GM12878 (cell line): ENCODE results near the gene DNASE1L1. TPM values are rescaled to one million over a fixed set of nuclear protein-coding genes. Genes with fewer than 3 reads are reported as not detected.

ENCODE experiments used
- ATAC-seq: fragments of 200-7000 bp; cut with Tn5 transposase; 3 replicates; pipeline ENCODE4 v1.9.1; 2020; ENCODE audit warnings: mild to moderate bottlenecking, moderate library complexity
- BruUV-seq: library from RNA; stranded (reverse); fragments of 400-500 nt; replicated peaks from 2 replicates; lab custom pipeline; 2021; lab: Mats Ljungman, UMichigan
- CTCF ChIA-PET: fragments of 300-600 bp; sonication (Branson Sonifier 250); formaldehyde crosslinking; extraction: SDS; loops from one replicate; lab custom pipeline; 2021; ENCODE audit warnings: inconsistent platforms; lab: Yijun Ruan, JAX
- POLR2A ChIA-PET: fragments of 350-600 bp; formaldehyde crosslinking; extraction: SDS; loops from one replicate; lab custom pipeline; 2021; ENCODE audit warnings: inconsistent platforms; lab: Charles Lee
- RAD21 ChIA-PET: fragments of 300-600 bp; sonication (Branson Sonifier 250); formaldehyde crosslinking; loops from one replicate; lab custom pipeline; 2023; ENCODE audit warnings: antibody characterized with exemption; ENCODE audit not compliant: unreplicated experiment; lab: Charles Lee
- SMC1A ChIA-PET: fragments of 300-600 bp; sonication (Branson Sonifier 250); formaldehyde crosslinking; loops from one replicate; lab custom pipeline; 2023; ENCODE audit not compliant: unreplicated experiment, uncharacterized antibody; lab: Charles Lee
- DNase-seq: peaks from one replicate; pipeline ENCODE4 v3.0.0-alpha.2; 2011; ENCODE audit warnings: low read depth, low spot score
- FAIRE-seq: peaks from 3 replicates; lab custom pipeline; 2011; peaks lifted over from hg19 to GRCh38; lab: Jason Lieb, UNC
- H2AFZ ChIP-seq: 2 replicates; pipeline ENCODE4 v1.6.0; 2011; ENCODE audit warnings: low read depth, low read length, control low read depth; ENCODE audit not compliant: control insufficient read depth
- H3K27ac ChIP-seq: 2 replicates; pipeline ENCODE4 v1.5.1; 2011; ENCODE audit warnings: control low read depth; ENCODE audit not compliant: control insufficient read depth, insufficient read depth
- H3K27me3 ChIP-seq, 2 experiments: replicated peaks in 1 of 2; 2 replicates each; pipeline versions ENCODE4 v1.6.0 to v1.6.1; 2011; ENCODE audit warnings: low read length in 1 of 2; ENCODE audit not compliant: control insufficient read depth in 2 of 2, insufficient read depth in 2 of 2
- H3K36me3 ChIP-seq, 2 experiments: 2 replicates each; pipeline ENCODE4 v1.5.1; 2011; ENCODE audit warnings: low read length in 1 of 2; ENCODE audit not compliant: control insufficient read depth in 2 of 2, insufficient read depth in 2 of 2
- H3K4me1 ChIP-seq: 2 replicates; pipeline ENCODE4 v1.6.1; 2011; ENCODE audit warnings: mild to moderate bottlenecking, low read length, moderate library complexity, mixed read lengths; ENCODE audit not compliant: control insufficient read depth, insufficient read depth
- H3K4me2 ChIP-seq: 2 replicates; pipeline ENCODE4 v1.6.0; 2011; ENCODE audit warnings: control low read depth; ENCODE audit not compliant: control insufficient read depth, insufficient read depth
- H3K4me3 ChIP-seq: fragments of 200-600 bp; sonication (generic); 2 replicates; pipeline ENCODE4 v1.5.1; 2016
- H3K79me2 ChIP-seq: 2 replicates; pipeline ENCODE4 v1.6.0; 2011; ENCODE audit warnings: low read length; ENCODE audit not compliant: control insufficient read depth, insufficient read depth
- H3K9ac ChIP-seq: 2 replicates; pipeline ENCODE4 v1.8.0; 2011; ENCODE audit warnings: low read length, control low read depth, mixed read lengths; ENCODE audit not compliant: control insufficient read depth, insufficient read depth
- H3K9me3 ChIP-seq: replicated peaks from 3 replicates; pipeline ENCODE4 v1.5.1; 2011; ENCODE audit warnings: mild to moderate bottlenecking, low read length; ENCODE audit not compliant: control insufficient read depth, insufficient read depth
- H4K20me1 ChIP-seq: 2 replicates; pipeline ENCODE4 v1.6.0; 2011; ENCODE audit not compliant: control insufficient read depth, insufficient read depth
- CBFB ChIP-seq: IDR thresholded peaks from 2 replicates; pipeline ENCODE4 v1.6.1; 2016; ENCODE audit warnings: antibody characterized with exemption, low read depth
- CREM ChIP-seq: IDR thresholded peaks from 2 replicates; pipeline ENCODE4 v1.6.1; 2014; ENCODE audit warnings: antibody characterized with exemption, low read depth
- EZH2 ChIP-seq: IDR thresholded peaks from 2 replicates; pipeline ENCODE4 v1.6.1; 2012; ENCODE audit warnings: low read depth, mild to moderate bottlenecking, control low read depth, inconsistent platforms, low read length, borderline replicate concordance; ENCODE audit not compliant: control insufficient read depth
- HCFC1 ChIP-seq: fragments of 150-350 bp; IDR thresholded peaks from 2 replicates; pipeline ENCODE4 v1.6.1; 2014; ENCODE audit warnings: low read length
- IKZF2 ChIP-seq, 2 experiments: fragments of 450-650 bp; IDR thresholded peaks; 2 replicates each; pipeline ENCODE4 v1.6.1; 2017; ENCODE audit warnings: mild to moderate bottlenecking in 2 of 2, moderate library complexity in 2 of 2
- KLF5 ChIP-seq: fragments of 450-650 bp; IDR thresholded peaks from 2 replicates; pipeline ENCODE4 v1.6.1; 2014; ENCODE audit warnings: mild to moderate bottlenecking; ENCODE audit not compliant: partially characterized antibody
- POLR2A ChIP-seq: IDR thresholded peaks from 2 replicates; pipeline ENCODE4 v1.6.1; 2011; ENCODE audit warnings: low read depth, mild to moderate bottlenecking, low read length
- SPI1 ChIP-seq: IDR thresholded peaks from 2 replicates; pipeline ENCODE4 v1.6.1; 2011; ENCODE audit warnings: low read depth, mild to moderate bottlenecking, low read length, moderate library complexity, borderline replicate concordance; ENCODE audit not compliant: insufficient read depth
- SREBF2 ChIP-seq: IDR thresholded peaks from 2 replicates; pipeline ENCODE4 v1.6.1; 2012; ENCODE audit warnings: mild to moderate bottlenecking, low read length
- TCF12 ChIP-seq: IDR thresholded peaks from 2 replicates; pipeline ENCODE4 v1.6.1; 2011; ENCODE audit warnings: low read depth, mild to moderate bottlenecking, low read length
- ZZZ3 ChIP-seq: IDR thresholded peaks from 2 replicates; pipeline ENCODE4 v1.6.1; 2011; ENCODE audit warnings: low read depth; ENCODE audit not compliant: control insufficient read depth, insufficient read length
- WGBS: methylation state at CpG from one replicate; pipeline ENCODE4 v1.1.6; 2016; ENCODE audit warnings: low lambda C conversion rate; ENCODE audit not compliant: insufficient replicate concordance, insufficient coverage; ENCODE audit errors: missing lambda C conversion rate; 5-methylcytosine and 5-hydroxymethylcytosine counted together
- in situ Hi-C: fragments of 300-500 bp; cut with MboI; formaldehyde crosslinking; loops from 9 replicates; pipeline ENCODE4 v1.14.3; 2018; ENCODE audit warnings: mixed read lengths
- intact Hi-C: fragments of 100-400 bp; cut with micrococcal nuclease; formaldehyde crosslinking; loops from one replicate; pipeline ENCODE4 v1.14.2; 2022; ENCODE audit not compliant: unreplicated experiment
- polyA plus RNA-seq, 11 experiments: library from polyadenylated mRNA; depleted of rRNA in 4 of 11; unstranded in 6 of 11; stranded (reverse) in 5 of 11; fragments of >200 nt; fragmentation: Nextera tagmentation in 4 of 11; fragmentation: Illumina TruSeq in 1 of 11; extraction: Ambion mirVana in 4 of 11; extraction: Trizol in 1 of 11; gene quantifications; 1 replicate in 1 of 11; 2 replicates in 10 of 11; pipeline versions ENCODE4 v1.2.1 to v1.2.3, GENCODE V29; 2011 to 2016; ENCODE audit warnings: inconsistent platforms in 2 of 11, missing spikeins in 2 of 11, low read depth in 1 of 11
- total RNA-seq, 4 experiments: library from RNA; depleted of rRNA in 3 of 4; stranded (reverse); fragments of >200 nt in 3 of 4; fragmentation: Illumina TruSeq in 1 of 4; extraction: Trizol in 1 of 4; gene quantifications; 2 replicates each; pipeline versions ENCODE4 v1.2.1 to v1.2.3, GENCODE V29; 2013 to 2021
- TF ChIP-seq, protein P1 (sequence below): IDR thresholded peaks from 2 replicates; pipeline ENCODE4 v1.6.1; 2012; ENCODE audit warnings: low read length, inconsistent platforms
- TF ChIP-seq, protein P2 (sequence below): fragments of 450-650 bp; IDR thresholded peaks from 2 replicates; pipeline ENCODE4 v1.6.1; 2017; ENCODE audit warnings: borderline replicate concordance
- TF ChIP-seq, protein P3 (sequence below): fragments of 450-650 bp; formaldehyde crosslinking; IDR thresholded peaks from 2 replicates; pipeline ENCODE4 v1.5.0; 2022; ENCODE audit warnings: mild to moderate bottlenecking, missing genetic modification characterization

Gene DNASE1L1
- total and polyA plus RNA-seq, 10 of the 15 experiments (the other 5 are each of a cell fraction or from before 2014, with no cell fraction given) = 0.60 to 22.7 (median 6.8) TPM

DNA sequence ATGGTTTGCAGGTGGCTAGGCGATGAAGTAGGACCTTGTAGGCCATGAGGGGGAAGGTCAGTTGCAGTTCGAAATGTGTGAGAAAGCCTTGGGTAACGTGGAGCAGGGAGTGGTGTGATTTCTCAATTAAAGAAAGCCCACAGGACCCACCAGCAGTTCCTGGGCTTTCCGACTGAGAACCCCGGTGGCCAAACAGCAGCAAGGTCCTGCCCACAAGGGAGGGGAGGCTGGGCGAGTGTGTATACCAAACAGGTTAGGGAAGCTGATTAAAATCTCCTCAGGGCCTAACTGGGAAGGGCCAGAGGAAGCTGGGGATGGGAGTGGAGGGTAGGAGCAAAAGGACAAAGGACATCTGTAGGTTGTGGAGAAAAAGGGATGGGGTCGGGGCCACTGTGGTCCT, 21.9 kb upstream of the DNASE1L1 start (continued):
- TF ChIP-seq, protein P1, sequence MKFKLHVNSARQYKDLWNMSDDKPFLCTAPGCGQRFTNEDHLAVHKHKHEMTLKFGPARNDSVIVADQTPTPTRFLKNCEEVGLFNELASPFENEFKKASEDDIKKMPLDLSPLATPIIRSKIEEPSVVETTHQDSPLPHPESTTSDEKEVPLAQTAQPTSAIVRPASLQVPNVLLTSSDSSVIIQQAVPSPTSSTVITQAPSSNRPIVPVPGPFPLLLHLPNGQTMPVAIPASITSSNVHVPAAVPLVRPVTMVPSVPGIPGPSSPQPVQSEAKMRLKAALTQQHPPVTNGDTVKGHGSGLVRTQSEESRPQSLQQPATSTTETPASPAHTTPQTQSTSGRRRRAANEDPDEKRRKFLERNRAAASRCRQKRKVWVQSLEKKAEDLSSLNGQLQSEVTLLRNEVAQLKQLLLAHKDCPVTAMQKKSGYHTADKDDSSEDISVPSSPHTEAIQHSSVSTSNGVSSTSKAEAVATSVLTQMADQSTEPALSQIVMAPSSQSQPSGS = no peak
- TF ChIP-seq IKZF2 (IDR thresholded peaks at IDR 0.05) = no peak
- TF ChIP-seq, all 136 proteins: peak for 0

DNA sequence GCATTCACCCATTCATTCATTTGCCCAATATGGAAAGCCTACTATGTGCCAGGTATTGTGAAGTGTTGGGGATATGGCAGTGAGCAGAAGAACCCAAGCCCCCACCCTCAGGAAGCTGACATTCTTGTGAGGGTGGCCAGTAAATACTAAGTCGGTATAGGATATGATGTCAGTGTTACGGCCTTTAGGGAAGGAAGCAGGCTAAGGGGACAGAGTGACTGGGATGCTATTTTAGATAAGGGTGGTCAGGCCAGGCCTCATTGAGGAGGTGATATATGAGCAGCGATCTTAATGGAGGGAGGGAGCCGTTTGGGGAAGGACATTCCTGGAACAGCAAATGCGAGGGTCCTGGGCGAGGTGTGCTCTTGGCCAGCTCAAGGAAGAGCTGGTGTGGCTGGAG, 21.4 kb upstream of the DNASE1L1 start:
- ChIA-PET RAD21 (no interaction called here), SMC1A (no interaction called here), CTCF (no interaction called here), POLR2A (interaction anchor here (1.0 to 4.1 kb wide), 3 partner anchors 19 to 97 kb away, joined by 3 to 32 read pairs (median 5); partner anchors contain the start of gene TAFAZZIN)
- H3K4me3 ChIP-seq = no peak overlapping the region
- BruUV-seq = no TSS peak
- no peak for DNase-seq
- in situ Hi-C loops = no loop called here
- H3K27ac ChIP-seq = no peak overlapping the region
- H3K9ac ChIP-seq = no peak overlapping the region
- H3K79me2 ChIP-seq = peaks cover 12% of the 10 kb centered on the region
- H4K20me1 ChIP-seq = no peaks in the 10 kb centered on the region
- no peak for FAIRE-seq
- no peak overlapping the region for H2AFZ ChIP-seq
- WGBS = 73% methylated on average over 6 of the region's 6 CpGs
- H3K4me1 ChIP-seq = no peaks in the 10 kb centered on the region
- H3K36me3 ChIP-seq = peaks cover 0 to 2% of the 10 kb centered on the region in 2 experiments; a peak in 1 of 4 replicates
- H3K9me3 ChIP-seq = no peaks in the 10 kb centered on the region; the same call in 2 of the 3 replicates
- no peaks in the 10 kb centered on the region for H3K27me3 ChIP-seq
- no peak overlapping the region for H3K4me2 ChIP-seq
- intact Hi-C loops = no loop called here
- ATAC-seq = no peak
- TF ChIP-seq ZZZ3 = no peak
- TF ChIP-seq SREBF2 = no peak
- TF ChIP-seq KLF5 = no peak
- TF ChIP-seq CBFB = no peak
- TF ChIP-seq EZH2 = no peak
- no peak for TF ChIP-seq HCFC1
- no peak for TF ChIP-seq CREM
- TF ChIP-seq SPI1 = no peak
- no peak for TF ChIP-seq POLR2A
- TF ChIP-seq, protein P2, sequence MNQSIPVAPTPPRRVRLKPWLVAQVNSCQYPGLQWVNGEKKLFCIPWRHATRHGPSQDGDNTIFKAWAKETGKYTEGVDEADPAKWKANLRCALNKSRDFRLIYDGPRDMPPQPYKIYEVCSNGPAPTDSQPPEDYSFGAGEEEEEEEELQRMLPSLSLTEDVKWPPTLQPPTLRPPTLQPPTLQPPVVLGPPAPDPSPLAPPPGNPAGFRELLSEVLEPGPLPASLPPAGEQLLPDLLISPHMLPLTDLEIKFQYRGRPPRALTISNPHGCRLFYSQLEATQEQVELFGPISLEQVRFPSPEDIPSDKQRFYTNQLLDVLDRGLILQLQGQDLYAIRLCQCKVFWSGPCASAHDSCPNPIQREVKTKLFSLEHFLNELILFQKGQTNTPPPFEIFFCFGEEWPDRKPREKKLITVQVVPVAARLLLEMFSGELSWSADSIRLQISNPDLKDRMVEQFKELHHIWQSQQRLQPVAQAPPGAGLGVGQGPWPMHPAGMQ = no peak
- TF ChIP-seq, protein P3, sequence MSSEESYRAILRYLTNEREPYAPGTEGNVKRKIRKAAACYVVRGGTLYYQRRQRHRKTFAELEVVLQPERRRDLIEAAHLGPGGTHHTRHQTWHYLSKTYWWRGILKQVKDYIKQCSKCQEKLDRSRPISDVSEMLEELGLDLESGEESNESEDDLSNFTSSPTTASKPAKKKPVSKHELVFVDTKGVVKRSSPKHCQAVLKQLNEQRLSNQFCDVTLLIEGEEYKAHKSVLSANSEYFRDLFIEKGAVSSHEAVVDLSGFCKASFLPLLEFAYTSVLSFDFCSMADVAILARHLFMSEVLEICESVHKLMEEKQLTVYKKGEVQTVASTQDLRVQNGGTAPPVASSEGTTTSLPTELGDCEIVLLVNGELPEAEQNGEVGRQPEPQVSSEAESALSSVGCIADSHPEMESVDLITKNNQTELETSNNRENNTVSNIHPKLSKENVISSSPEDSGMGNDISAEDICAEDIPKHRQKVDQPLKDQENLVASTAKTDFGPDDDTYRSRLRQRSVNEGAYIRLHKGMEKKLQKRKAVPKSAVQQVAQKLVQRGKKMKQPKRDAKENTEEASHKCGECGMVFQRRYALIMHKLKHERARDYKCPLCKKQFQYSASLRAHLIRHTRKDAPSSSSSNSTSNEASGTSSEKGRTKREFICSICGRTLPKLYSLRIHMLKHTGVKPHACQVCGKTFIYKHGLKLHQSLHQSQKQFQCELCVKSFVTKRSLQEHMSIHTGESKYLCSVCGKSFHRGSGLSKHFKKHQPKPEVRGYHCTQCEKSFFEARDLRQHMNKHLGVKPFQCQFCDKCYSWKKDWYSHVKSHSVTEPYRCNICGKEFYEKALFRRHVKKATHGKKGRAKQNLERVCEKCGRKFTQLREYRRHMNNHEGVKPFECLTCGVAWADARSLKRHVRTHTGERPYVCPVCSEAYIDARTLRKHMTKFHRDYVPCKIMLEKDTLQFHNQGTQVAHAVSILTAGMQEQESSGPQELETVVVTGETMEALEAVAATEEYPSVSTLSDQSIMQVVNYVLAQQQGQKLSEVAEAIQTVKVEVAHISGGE = no peak
- TF ChIP-seq TCF12 = no peak
